Small intestine (tissue), 7 donors: Measurements from ENCODE around the gene GABRR3. TPM values are rescaled to one million over a fixed set of nuclear protein-coding genes. Genes with fewer than 3 reads are reported as not detected.

Experiments used
- DNase-seq, 2 donors: peaks; one replicate each; pipeline versions ENCODE4 v3.0.0 to v3.0.0-alpha.2; 2013
- FAIRE-seq: peaks from 2 replicates; lab custom pipeline; 2012; peaks lifted over from hg19 to GRCh38; lab: Jason Lieb, UNC
- H3K27ac ChIP-seq, 3 donors: one replicate each; pipeline ENCODE4 v1.5.1; 2013; ENCODE audit warnings: low read length in 2 of 3, mild to moderate bottlenecking in 2 of 3, control low read depth in 1 of 3, inconsistent platforms in 1 of 3, low read depth in 1 of 3, moderate library complexity in 1 of 3
- H3K27me3 ChIP-seq, 3 donors: one replicate each; pipeline ENCODE4 v1.6.1; 2013; ENCODE audit warnings: low read length in 3 of 3, inconsistent platforms in 1 of 3; ENCODE audit not compliant: control insufficient read depth in 3 of 3, insufficient read depth in 3 of 3
- H3K36me3 ChIP-seq, 3 donors: one replicate each; pipeline ENCODE4 v1.6.1; 2013; ENCODE audit warnings: low read length in 3 of 3, inconsistent platforms in 1 of 3, low read depth in 1 of 3, mild to moderate bottlenecking in 1 of 3, moderate library complexity in 1 of 3; ENCODE audit not compliant: control insufficient read depth in 3 of 3, insufficient read depth in 2 of 3
- H3K4me1 ChIP-seq, 3 donors: one replicate each; pipeline ENCODE4 v1.6.1; 2013; ENCODE audit warnings: low read length in 2 of 3, inconsistent platforms in 1 of 3, low read depth in 1 of 3, mild to moderate bottlenecking in 1 of 3, moderate library complexity in 1 of 3; ENCODE audit not compliant: control insufficient read depth in 3 of 3, insufficient read depth in 2 of 3
- H3K4me3 ChIP-seq, 3 donors: one replicate each; pipeline ENCODE4 v1.5.1; 2013; ENCODE audit warnings: low read length in 3 of 3, control low read depth in 1 of 3, inconsistent platforms in 1 of 3, low read depth in 1 of 3, mild to moderate bottlenecking in 1 of 3, moderate library complexity in 1 of 3
- H3K9me3 ChIP-seq, 2 donors: one replicate each; pipeline ENCODE4 v1.6.1; 2013; ENCODE audit warnings: low read depth in 1 of 2, low read length in 1 of 2; ENCODE audit not compliant: control insufficient read depth in 2 of 2, insufficient read depth in 1 of 2
- WGBS, 3 donors: extraction: QIAGEN DNeasy Blood & Tissue Kit; methylation state at CpG; one replicate each; pipeline ENCODE4 v1.1.7; 2013; 5-methylcytosine and 5-hydroxymethylcytosine counted together
- polyA plus RNA-seq, 4 donors: library from polyadenylated mRNA; stranded (reverse) in 3 of 4; unstranded in 1 of 4; fragments of 200-250 nt in 3 of 4; fragments of 120-200 nt in 1 of 4; gene quantifications; one replicate each; pipeline versions ENCODE4 v1.2.1 to v1.2.3, GENCODE V29; 2013
- donor health status: healthy with polysubstance abuse.
- donor health status: control.
- donor health status: control.
- donor health status: Bipolar disorder and iron deficiency.
- donor health status: healthy.

GABRR3 gene
- polyA plus RNA-seq, 4 donors: not detected

DNA sequence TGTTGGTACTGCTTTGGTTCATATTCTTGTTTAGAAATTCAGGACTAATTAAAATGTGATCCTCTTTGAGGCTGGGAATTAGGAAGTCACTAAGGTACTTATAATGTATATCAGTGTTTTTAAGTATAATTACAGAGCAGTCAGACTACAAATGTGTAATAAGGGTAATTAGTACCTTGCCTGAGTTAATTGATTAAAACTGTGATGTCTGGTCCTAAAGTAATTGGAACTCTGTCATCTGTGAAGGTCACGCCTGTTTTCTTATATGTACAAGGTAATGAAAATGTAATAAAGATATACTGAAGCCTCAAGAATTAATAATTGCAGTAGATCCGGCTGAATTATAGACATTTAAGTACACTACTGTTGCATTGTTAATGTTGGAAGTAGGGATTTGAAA is 95.7 kb downstream of the GABRR3 start:
- no peak for DNase-seq
- Histone ChIP-seq H3K27me3 (no peaks in the 10 kb centered on the region), H3K27ac (no peak overlapping the region), H3K9me3 (no peaks in the 10 kb centered on the region), H3K4me1 (no peaks in the 10 kb centered on the region), H3K36me3 (peaks cover 2 to 4% (median 3%) of the 10 kb centered on the region in 3 donors), H3K4me3 (no peak overlapping the region)
- 89 to 94% (median 94%) methylated on average over 2 of the region's 2 CpGs for WGBS, 3 donors
- FAIRE-seq: no peak

DNA sequence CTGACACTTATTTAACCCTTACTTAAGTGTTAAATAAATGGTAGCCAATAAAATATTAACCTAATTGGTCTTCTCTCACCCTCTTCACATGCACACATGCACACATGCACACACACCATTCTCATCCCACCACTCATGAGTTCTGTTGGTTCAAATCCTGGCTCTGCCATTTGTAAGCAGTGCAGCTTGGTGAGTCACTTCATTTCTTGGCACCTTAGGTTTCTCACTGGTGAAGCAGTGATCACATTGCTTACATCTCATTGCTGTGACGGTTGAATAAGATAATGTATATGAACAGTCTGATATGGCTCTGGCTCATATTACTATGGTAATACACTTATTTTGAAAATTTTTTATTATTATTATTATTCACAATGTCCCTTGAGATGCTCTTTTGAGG is 96.7 kb downstream of the GABRR3 start:
- 88 to 97% (median 88%) methylated on average over 1 of the region's 1 CpG for WGBS, 3 donors
- Histone ChIP-seq H3K27me3 (no peaks in the 10 kb centered on the region), H3K36me3 (peaks cover 2 to 4% (median 3%) of the 10 kb centered on the region in 3 donors), H3K4me3 (no peak overlapping the region), H3K9me3 (no peaks in the 10 kb centered on the region), H3K4me1 (no peaks in the 10 kb centered on the region), H3K27ac (no peak overlapping the region)
- DNase-seq (no peak), FAIRE-seq (no peak)

DNA sequence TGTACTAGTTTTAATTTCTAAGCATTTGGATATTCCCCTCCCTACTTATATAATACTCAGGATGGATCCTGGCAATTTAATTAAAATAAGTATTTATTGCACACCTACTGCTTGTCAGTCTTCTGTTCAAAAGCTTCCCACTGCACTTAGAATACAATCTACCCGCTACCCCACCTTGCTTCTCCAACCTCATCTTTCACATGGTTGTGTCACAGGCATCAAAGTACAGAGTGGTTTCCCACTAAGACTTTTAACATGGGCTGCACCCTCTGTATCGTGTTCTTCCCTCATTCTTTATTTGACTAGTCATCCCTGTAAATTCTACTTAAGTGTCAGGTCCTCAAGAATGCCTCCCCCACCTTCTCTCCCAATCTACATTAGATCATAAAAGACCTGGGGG is 97.9 kb downstream of the GABRR3 start:
- FAIRE-seq: no peak
- DNase-seq: no peak

DNA sequence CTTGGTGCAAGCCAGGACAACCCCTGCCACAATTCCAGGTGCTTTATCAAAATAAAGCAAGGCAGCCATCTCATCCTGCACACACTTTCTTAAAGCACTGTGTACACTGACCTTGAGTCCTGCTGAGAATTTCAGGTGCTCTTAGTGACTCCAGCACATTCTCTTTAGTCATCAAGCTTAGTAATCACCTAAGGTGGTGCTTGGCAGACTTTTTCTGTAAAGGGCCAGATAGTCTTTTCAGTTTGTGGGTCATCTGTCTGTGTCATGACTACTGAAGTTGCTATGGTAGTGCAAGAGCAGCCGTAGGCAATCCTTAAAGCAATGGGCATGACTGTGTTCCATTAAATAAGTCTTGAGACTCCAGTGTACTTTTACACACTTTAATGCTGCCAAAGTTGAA is 99.3 kb downstream of the GABRR3 start:
- Histone ChIP-seq H3K27ac (no peak overlapping the region), H3K36me3 (peaks cover 0 to 3% (median 2%) of the 10 kb centered on the region in 3 donors), H3K27me3 (no peaks in the 10 kb centered on the region), H3K4me1 (no peaks in the 10 kb centered on the region), H3K9me3 (no peaks in the 10 kb centered on the region), H3K4me3 (no peak overlapping the region)
- DNase-seq (no peak), FAIRE-seq (no peak)
- 91 to 97% (median 95%) methylated on average over 1 of the region's 1 CpG for WGBS, 3 donors

More for the DNA sequence above, 97.9 kb downstream of the GABRR3 start:
- no peaks in the 10 kb centered on the region for H3K27me3 ChIP-seq
- H3K9me3 ChIP-seq: no peaks in the 10 kb centered on the region
- no peak overlapping the region for H3K4me3 ChIP-seq
- WGBS, 3 donors: 93 to 98% (median 95%) methylated on average over 2 of the region's 2 CpGs
- H3K4me1 ChIP-seq: no peaks in the 10 kb centered on the region
- H3K27ac ChIP-seq: no peak overlapping the region
- H3K36me3 ChIP-seq: peaks cover 1 to 3% (median 2%) of the 10 kb centered on the region in 3 donors

Other genes with a start within 250 kb of the GABRR3 start
- 10 to 100 TPM in 1 of 4 donors, 1 to 10 TPM in 3; 1.3 to 11.0 (median 4.1) TPM for gene CRYBG3, start 213.3 kb downstream of the GABRR3 start, polyA plus RNA-seq
- gene RIOX2, start 62.9 kb downstream of the GABRR3 start, polyA plus RNA-seq: 10 to 100 TPM in 2 of 4 donors, 1 to 10 TPM in 2; 5.6 to 26.4 (median 10.6) TPM
- not detected for gene OR5AC2, start 51.9 kb upstream of the GABRR3 start, polyA plus RNA-seq
- gene OR5H1, start 95.4 kb upstream of the GABRR3 start, polyA plus RNA-seq: not detected
- not detected for gene OR5H14, start 112.2 kb upstream of the GABRR3 start, polyA plus RNA-seq
- gene OR5H15, start 131.4 kb upstream of the GABRR3 start, polyA plus RNA-seq: not detected
- not detected for gene OR5H6, start 228.9 kb upstream of the GABRR3 start, polyA plus RNA-seq
- not detected for gene OR5H2, start 247.2 kb upstream of the GABRR3 start, polyA plus RNA-seq